H9 (cell line): ENCODE data around the gene CDH26. TPM values are rescaled to one million over a fixed set of nuclear protein-coding genes. Genes with fewer than 3 reads are reported as not detected.

ENCODE experiments used
- DNase-seq: peaks from one replicate; pipeline ENCODE4 v3.0.0-alpha.2; 2017
- H2AFZ ChIP-seq: one replicate; pipeline ENCODE4 v1.6.1; 2013; ENCODE audit warnings: mild to moderate bottlenecking, low read length, control low read depth, moderate library complexity
- H2AK5ac ChIP-seq: 2 replicates; pipeline ENCODE4 v1.6.1; 2013; ENCODE audit warnings: low read length, control low read depth, mixed read lengths; ENCODE audit not compliant: insufficient read length
- H2BK120ac ChIP-seq: one replicate; pipeline ENCODE4 v1.6.1; 2013; ENCODE audit warnings: low read depth, mild to moderate bottlenecking, low read length, control low read depth, inconsistent platforms; ENCODE audit not compliant: poor library complexity, severe bottlenecking
- H2BK12ac ChIP-seq: 2 replicates; pipeline ENCODE4 v1.6.1; 2013; ENCODE audit warnings: low read length, control low read depth, mixed read lengths, low read depth; ENCODE audit not compliant: insufficient read length
- H2BK15ac ChIP-seq: 2 replicates; pipeline ENCODE4 v1.6.1; 2013; ENCODE audit warnings: low read depth, low read length, control low read depth
- H2BK20ac ChIP-seq: one replicate; pipeline ENCODE4 v1.6.1; 2013; ENCODE audit warnings: low read depth, mild to moderate bottlenecking, low read length, control low read depth, inconsistent platforms; ENCODE audit not compliant: poor library complexity, severe bottlenecking
- H2BK5ac ChIP-seq: 2 replicates; pipeline ENCODE4 v1.6.1; 2013; ENCODE audit warnings: low read length, control low read depth, mixed read lengths; ENCODE audit not compliant: insufficient read length
- H3K14ac ChIP-seq: 2 replicates; pipeline ENCODE4 v1.6.1; 2013; ENCODE audit warnings: low read length, control low read depth; ENCODE audit not compliant: insufficient read depth
- H3K18ac ChIP-seq: 2 replicates; pipeline ENCODE4 v1.6.1; 2013; ENCODE audit warnings: low read depth, mild to moderate bottlenecking, mixed read lengths, low read length, control low read depth; ENCODE audit not compliant: insufficient read length
- H3K23ac ChIP-seq: 2 replicates; pipeline ENCODE4 v1.6.1; 2013; ENCODE audit warnings: low read length, control low read depth, mixed read lengths, low read depth; ENCODE audit not compliant: insufficient read length
- H3K23me2 ChIP-seq: 2 replicates; pipeline ENCODE4 v1.6.1; 2013; ENCODE audit warnings: low read depth, mild to moderate bottlenecking, mixed read lengths, low read length, control low read depth; ENCODE audit not compliant: insufficient read length, poor library complexity, severe bottlenecking
- H3K27ac ChIP-seq: 2 replicates; pipeline ENCODE4 v1.5.1; 2013; ENCODE audit warnings: low read length, control low read depth, mixed read lengths, low read depth; ENCODE audit not compliant: insufficient read length
- H3K27me3 ChIP-seq: 2 replicates; pipeline ENCODE4 v1.6.1; 2013; ENCODE audit warnings: low read length, control low read depth, inconsistent platforms; ENCODE audit not compliant: insufficient read depth
- H3K4ac ChIP-seq: 2 replicates; pipeline ENCODE4 v1.6.1; 2013; ENCODE audit warnings: low read depth, mild to moderate bottlenecking, control low read depth, inconsistent platforms, low read length, moderate library complexity
- H3K4me1 ChIP-seq: 2 replicates; pipeline ENCODE4 v1.6.1; 2013; ENCODE audit warnings: low read length, control low read depth, inconsistent platforms; ENCODE audit not compliant: insufficient read depth
- H3K4me2 ChIP-seq: 2 replicates; pipeline ENCODE4 v1.6.1; 2013; ENCODE audit warnings: low read length, control low read depth, mixed read lengths; ENCODE audit not compliant: insufficient read length, insufficient read depth
- H3K56ac ChIP-seq: 2 replicates; pipeline ENCODE4 v1.6.1; 2013; ENCODE audit warnings: low read depth, mild to moderate bottlenecking, mixed read lengths, low read length, control low read depth; ENCODE audit not compliant: insufficient read length
- H3K79me1 ChIP-seq: 2 replicates; pipeline ENCODE4 v1.6.1; 2013; ENCODE audit warnings: low read depth, mild to moderate bottlenecking, moderate library complexity, low read length, control low read depth, inconsistent platforms; ENCODE audit not compliant: insufficient read depth, poor library complexity, severe bottlenecking
- H3K79me2 ChIP-seq: 2 replicates; pipeline ENCODE4 v1.6.1; 2013; ENCODE audit warnings: low read length, control low read depth, inconsistent platforms; ENCODE audit not compliant: insufficient read depth
- H3K9ac ChIP-seq: 2 replicates; pipeline ENCODE4 v1.6.1; 2013; ENCODE audit warnings: low read length, control low read depth, mixed read lengths; ENCODE audit not compliant: insufficient read length; ENCODE audit errors: extremely low read depth
- H3K9me3 ChIP-seq: one replicate; pipeline ENCODE4 v1.6.1; 2013; ENCODE audit warnings: low read depth, low read length, inconsistent platforms; ENCODE audit not compliant: control insufficient read depth
- H3T11ph ChIP-seq: one replicate; pipeline ENCODE4 v1.6.1; 2013; ENCODE audit warnings: mild to moderate bottlenecking, low read length, control low read depth, inconsistent platforms
- H4K20me1 ChIP-seq: one replicate; pipeline ENCODE4 v1.6.1; 2013; ENCODE audit not compliant: control insufficient read depth, insufficient read length, insufficient read depth
- H4K5ac ChIP-seq: 2 replicates; pipeline ENCODE4 v1.6.1; 2013; ENCODE audit warnings: low read depth, mild to moderate bottlenecking, mixed read lengths, low read length, control low read depth; ENCODE audit not compliant: insufficient read length
- H4K8ac ChIP-seq: replicated peaks from 2 replicates; pipeline ENCODE4 v1.6.1; 2013; ENCODE audit warnings: low read length, control low read depth, mixed read lengths, low read depth; ENCODE audit not compliant: insufficient read length
- H4K91ac ChIP-seq: 2 replicates; pipeline ENCODE4 v1.6.1; 2013; ENCODE audit warnings: low read depth, mild to moderate bottlenecking, moderate library complexity, mixed read lengths, low read length, control low read depth; ENCODE audit not compliant: insufficient read length
- H3K27ac Mint-ChIP-seq, 3 experiments: 2 replicates in 2 of 3; 3 replicates in 1 of 3; pipeline ENCODE4 v1.8.0; 2020 to 2021; ENCODE audit warnings: mixed read lengths in 3 of 3, mild to moderate bottlenecking in 1 of 3, moderate library complexity in 1 of 3
- H3K27me3 Mint-ChIP-seq: 2 replicates; pipeline ENCODE4 v1.8.0; 2021; ENCODE audit warnings: low read depth, mild to moderate bottlenecking, moderate library complexity, mixed read lengths
- H3K36me3 Mint-ChIP-seq, 3 experiments: 2 replicates in 2 of 3; 3 replicates in 1 of 3; pipeline ENCODE4 v1.8.0; 2020 to 2021; ENCODE audit warnings: low read depth in 3 of 3, mixed read lengths in 3 of 3; ENCODE audit not compliant: insufficient read depth in 1 of 3
- H3K4me1 Mint-ChIP-seq, 2 experiments: 2 replicates each; pipeline ENCODE4 v1.8.0; 2020; ENCODE audit warnings: mixed read lengths in 2 of 2
- H3K4me3 Mint-ChIP-seq, 2 experiments: 2 replicates in 1 of 2; 3 replicates in 1 of 2; pipeline ENCODE4 v1.8.0; 2020 to 2021; ENCODE audit warnings: mild to moderate bottlenecking in 2 of 2, mixed read lengths in 2 of 2, moderate library complexity in 1 of 2
- H3K9me3 Mint-ChIP-seq, 2 experiments: 2 replicates in 1 of 2; 3 replicates in 1 of 2; pipeline ENCODE4 v1.8.0; 2020; ENCODE audit warnings: mild to moderate bottlenecking in 2 of 2, mixed read lengths in 2 of 2, moderate library complexity in 1 of 2
- WGBS: extraction: QIAGEN DNeasy Blood & Tissue Kit; methylation state at CpG from one replicate; pipeline ENCODE4 v1.1.7; 2013; ENCODE audit warnings: missing lambda C conversion rate, low lambda C conversion rate, mixed read lengths; ENCODE audit not compliant: insufficient read length; ENCODE audit errors: extremely low coverage; 5-methylcytosine and 5-hydroxymethylcytosine counted together
- total RNA-seq: library from RNA; stranded (reverse); gene quantifications from 2 replicates; pipeline ENCODE4 v1.2.1, GENCODE V29; 2021
- TF ChIP-seq, protein P1 (sequence below): fragments of 200-600 bp; sonication (generic); conservative IDR thresholded peaks from 3 replicates; pipeline ENCODE4 v1.8.0; 2021; ENCODE audit warnings: antibody characterized with exemption, mild to moderate bottlenecking

CDH26 gene
- total RNA-seq, 1 experiment from 2014 or later: 0.79 TPM

GRCh38 chr20:59949911-59950310, 8.3 kb upstream of the CDH26 start:
- no CpG with 5 or more reads among the region's 6 CpGs for WGBS
- H3K9me3 ChIP-seq: no peaks in the 10 kb centered on the region
- Mint-ChIP-seq H3K36me3 (peaks cover 0 to under 1% (median 0%) of the 10 kb centered on the region in 3 experiments; a peak in 1 of 7 replicates), H3K27me3 (peaks cover under 1% of the 10 kb centered on the region; the same call in 1 of the 2 replicates), H3K9me3 (no peaks in the 10 kb centered on the region; a peak in 1 of 5 replicates), H3K27ac (no peak overlapping the region), H3K4me3 (no peak overlapping the region), H3K4me1 (peaks cover 11 to 12% of the 10 kb centered on the region in 2 experiments)
- no peak overlapping the region for H3K56ac ChIP-seq
- no peaks in the 10 kb centered on the region for H3K23me2 ChIP-seq
- H2BK20ac ChIP-seq: no peak overlapping the region
- no peak for DNase-seq
- no peak overlapping the region for H3K18ac ChIP-seq
- no peak overlapping the region for H3K4ac ChIP-seq
- no peak overlapping the region for H2BK5ac ChIP-seq
- H4K5ac ChIP-seq: no peak overlapping the region
- no peak overlapping the region for H3K4me2 ChIP-seq
- no peak overlapping the region for H2AFZ ChIP-seq
- no peak overlapping the region for H3K14ac ChIP-seq
- no peak overlapping the region for H2BK15ac ChIP-seq
- H3K27me3 ChIP-seq: no peaks in the 10 kb centered on the region
- H4K20me1 ChIP-seq: no peaks in the 10 kb centered on the region
- H3K9ac ChIP-seq: no peak overlapping the region
- H2AK5ac ChIP-seq: no peak overlapping the region
- no peak overlapping the region for H2BK12ac ChIP-seq
- TF ChIP-seq, protein P1, sequence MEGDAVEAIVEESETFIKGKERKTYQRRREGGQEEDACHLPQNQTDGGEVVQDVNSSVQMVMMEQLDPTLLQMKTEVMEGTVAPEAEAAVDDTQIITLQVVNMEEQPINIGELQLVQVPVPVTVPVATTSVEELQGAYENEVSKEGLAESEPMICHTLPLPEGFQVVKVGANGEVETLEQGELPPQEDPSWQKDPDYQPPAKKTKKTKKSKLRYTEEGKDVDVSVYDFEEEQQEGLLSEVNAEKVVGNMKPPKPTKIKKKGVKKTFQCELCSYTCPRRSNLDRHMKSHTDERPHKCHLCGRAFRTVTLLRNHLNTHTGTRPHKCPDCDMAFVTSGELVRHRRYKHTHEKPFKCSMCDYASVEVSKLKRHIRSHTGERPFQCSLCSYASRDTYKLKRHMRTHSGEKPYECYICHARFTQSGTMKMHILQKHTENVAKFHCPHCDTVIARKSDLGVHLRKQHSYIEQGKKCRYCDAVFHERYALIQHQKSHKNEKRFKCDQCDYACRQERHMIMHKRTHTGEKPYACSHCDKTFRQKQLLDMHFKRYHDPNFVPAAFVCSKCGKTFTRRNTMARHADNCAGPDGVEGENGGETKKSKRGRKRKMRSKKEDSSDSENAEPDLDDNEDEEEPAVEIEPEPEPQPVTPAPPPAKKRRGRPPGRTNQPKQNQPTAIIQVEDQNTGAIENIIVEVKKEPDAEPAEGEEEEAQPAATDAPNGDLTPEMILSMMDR: no peak
- H3K79me1 ChIP-seq: no peaks in the 10 kb centered on the region
- no peak overlapping the region for H4K8ac ChIP-seq
- no peaks in the 10 kb centered on the region for H3K79me2 ChIP-seq
- no peak overlapping the region for H3K23ac ChIP-seq
- H3K4me1 ChIP-seq: no peaks in the 10 kb centered on the region
- H3K27ac ChIP-seq: no peak overlapping the region
- H4K91ac ChIP-seq: no peak overlapping the region
- no peak overlapping the region for H2BK120ac ChIP-seq
- H3T11ph ChIP-seq: no peak overlapping the region
